ENCODE results near the gene OSBPL3. TPM values are rescaled to one million over a fixed set of nuclear protein-coding genes. Genes with fewer than 3 reads are reported as not detected.

OSBPL3 gene, protein sequence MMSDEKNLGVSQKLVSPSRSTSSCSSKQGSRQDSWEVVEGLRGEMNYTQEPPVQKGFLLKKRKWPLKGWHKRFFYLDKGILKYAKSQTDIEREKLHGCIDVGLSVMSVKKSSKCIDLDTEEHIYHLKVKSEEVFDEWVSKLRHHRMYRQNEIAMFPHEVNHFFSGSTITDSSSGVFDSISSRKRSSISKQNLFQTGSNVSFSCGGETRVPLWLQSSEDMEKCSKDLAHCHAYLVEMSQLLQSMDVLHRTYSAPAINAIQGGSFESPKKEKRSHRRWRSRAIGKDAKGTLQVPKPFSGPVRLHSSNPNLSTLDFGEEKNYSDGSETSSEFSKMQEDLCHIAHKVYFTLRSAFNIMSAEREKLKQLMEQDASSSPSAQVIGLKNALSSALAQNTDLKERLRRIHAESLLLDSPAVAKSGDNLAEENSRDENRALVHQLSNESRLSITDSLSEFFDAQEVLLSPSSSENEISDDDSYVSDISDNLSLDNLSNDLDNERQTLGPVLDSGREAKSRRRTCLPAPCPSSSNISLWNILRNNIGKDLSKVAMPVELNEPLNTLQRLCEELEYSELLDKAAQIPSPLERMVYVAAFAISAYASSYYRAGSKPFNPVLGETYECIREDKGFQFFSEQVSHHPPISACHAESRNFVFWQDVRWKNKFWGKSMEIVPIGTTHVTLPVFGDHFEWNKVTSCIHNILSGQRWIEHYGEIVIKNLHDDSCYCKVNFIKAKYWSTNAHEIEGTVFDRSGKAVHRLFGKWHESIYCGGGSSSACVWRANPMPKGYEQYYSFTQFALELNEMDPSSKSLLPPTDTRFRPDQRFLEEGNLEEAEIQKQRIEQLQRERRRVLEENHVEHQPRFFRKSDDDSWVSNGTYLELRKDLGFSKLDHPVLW
- 25.8 and 28.2 TPM in 2 replicates for total RNA-seq (2014; rRNA removed; shearing (Covaris generic))
- 21.8 and 24.2 TPM in 2 replicates for polyA plus RNA-seq (2016; fragmentation: Nextera tagmentation; extraction: Ambion mirVana)

DNA sequence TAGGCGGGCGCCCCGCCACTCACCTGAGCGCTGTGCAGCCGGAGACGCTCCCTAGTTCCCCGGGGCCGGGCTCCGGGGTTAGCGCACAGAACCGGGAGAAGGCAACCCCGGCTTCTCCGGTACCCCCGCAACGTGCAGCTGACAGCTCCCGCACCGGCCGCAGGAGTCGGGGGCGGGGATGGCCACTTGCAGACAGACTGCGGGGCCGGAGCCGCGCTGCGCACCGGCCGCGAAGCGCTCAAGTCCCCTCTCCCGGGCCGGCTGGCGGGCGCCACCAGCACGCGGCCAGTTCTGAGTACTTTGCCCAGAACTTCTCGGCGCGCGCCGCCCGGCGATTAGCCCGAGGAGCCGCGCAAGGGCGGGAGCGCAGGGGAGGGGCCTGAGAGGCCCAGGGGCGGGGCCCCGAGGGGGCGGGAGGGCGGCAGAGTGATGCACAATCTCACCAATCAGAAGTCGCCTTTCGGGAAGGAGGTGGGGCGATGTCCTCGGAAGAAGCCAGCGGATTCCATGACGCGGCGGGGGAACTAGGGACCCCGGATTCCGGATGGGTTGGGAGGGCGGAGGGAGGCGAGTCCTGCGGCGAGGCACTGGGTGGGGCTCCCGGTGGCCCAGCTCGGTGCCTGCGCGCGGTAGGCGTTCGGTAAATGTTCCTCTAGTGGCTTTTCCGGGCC, at the start of gene OSBPL3:
OSBPL3 (minus strand) TSS at position 316 of the 671 bp plus-strand sequence. CDS start 87,706 bp downstream, outside the sequence.
- Histone ChIP-seq H4K20me1 (ENCODE audit: insufficient read depth) (no peaks in the 10 kb centered on the region), H3K79me2 (ENCODE audit: insufficient read depth) (peaks cover 49% of the 10 kb centered on the region), H3K4me1 (ENCODE audit: insufficient read depth) (peaks cover 41% of the 10 kb centered on the region), H3K27ac (peak within 1 kb of the TSS; percentile 94), H3K27me3 (replicated peaks; ENCODE audit: insufficient read depth) (no peaks in the 10 kb centered on the region), H3K9me3 (ENCODE audit: low read depth) (no peaks in the 10 kb centered on the region), H3K4me2 (ENCODE audit: unreplicated experiment) (peak within 1 kb of the TSS; percentile 89), H2AFZ (peak within 1 kb of the TSS; percentile 94), H3K36me3 (ENCODE audit: low read depth) (no peaks in the 10 kb centered on the region), H3K4me3 (peak within 1 kb of the TSS; percentile 95), H3F3A (ENCODE audit: insufficient read depth) (peaks cover 38% of the 10 kb centered on the region), H3K9me2 (ENCODE audit: insufficient read depth) (no peaks in the 10 kb centered on the region), H3K9ac (peak within 1 kb of the TSS; percentile 93)
- in situ Hi-C loops (cut with MboI), result loop anchor here (10.0 kb wide), 1 partner anchor 85 kb away; no protein-coding TSS in a partner anchor
- 1 to 2% methylated on average over 58 to 64 of the region's 73 CpGs for WGBS, 2 experiments (ENCODE audit: low coverage in 1 of 2, low lambda C conversion rate in 2 of 2, missing lambda C conversion rate in 2 of 2)
- peak; percentile 97 for DNase-seq
- TF ChIP-seq EZH2 (IDR thresholded peaks at IDR 0.05; ENCODE audit: insufficient read depth, poor library complexity, severe bottlenecking) (no peak), EZH2phosphoT487 (IDR thresholded peaks at IDR 0.05; ENCODE audit: insufficient read depth, low read depth) (no peak)

DNA sequence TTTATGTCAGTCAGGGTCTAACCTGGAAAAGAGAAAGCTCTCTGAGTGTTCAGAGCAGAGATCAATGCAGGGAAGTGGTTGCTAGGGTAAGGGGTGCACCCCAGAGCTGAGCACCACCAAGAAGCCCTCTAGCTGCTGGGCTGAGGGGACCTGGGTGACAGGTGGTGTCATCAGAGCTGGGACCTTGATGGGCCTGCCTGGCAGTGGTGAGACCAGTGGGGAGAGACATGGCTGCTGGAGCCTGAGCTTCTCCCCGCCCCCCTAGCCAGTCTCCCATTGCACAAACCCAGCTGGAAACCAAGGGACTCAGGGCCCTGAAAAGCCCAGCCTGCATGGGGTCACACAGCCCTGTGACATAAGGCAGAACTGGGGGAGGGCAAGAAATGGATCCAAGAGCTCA, 49.1 kb upstream of the OSBPL3 start:
- H3K4me3 ChIP-seq, result no peak overlapping the region
- 75 to 91% methylated on average over 1 of the region's 1 CpG for WGBS, 2 experiments (ENCODE audit: low coverage in 1 of 2, low lambda C conversion rate in 2 of 2, missing lambda C conversion rate in 2 of 2)
- H3K9ac ChIP-seq, result no peak overlapping the region
- DNase-seq, result no peak
- peaks cover 27% of the 10 kb centered on the region for H3F3A ChIP-seq (ENCODE audit: insufficient read depth)
- no peaks in the 10 kb centered on the region for H4K20me1 ChIP-seq (ENCODE audit: insufficient read depth)
- H3K9me3 ChIP-seq (ENCODE audit: low read depth), result no peaks in the 10 kb centered on the region
- TF ChIP-seq EZH2 (IDR thresholded peaks at IDR 0.05; ENCODE audit: insufficient read depth, poor library complexity, severe bottlenecking) (no peak), EZH2phosphoT487 (IDR thresholded peaks at IDR 0.05; ENCODE audit: insufficient read depth, low read depth) (no peak)
- in situ Hi-C loops (cut with MboI), result no loop called here
- H3K79me2 ChIP-seq (ENCODE audit: insufficient read depth), result no peaks in the 10 kb centered on the region
- peak overlapping the region; percentile 67 for H3K27ac ChIP-seq
- H3K4me1 ChIP-seq (ENCODE audit: insufficient read depth), result peaks cover 58% of the 10 kb centered on the region
- H3K36me3 ChIP-seq (ENCODE audit: low read depth), result no peaks in the 10 kb centered on the region
- peak overlapping the region; percentile 9 for H3K4me2 ChIP-seq (ENCODE audit: unreplicated experiment)
- 0 out of 2 replicates have a peak overlapping the region, but pooled peaks have one; percentile 67 for H2AFZ ChIP-seq
- H3K9me2 ChIP-seq (ENCODE audit: insufficient read depth), result no peaks in the 10 kb centered on the region
- H3K27me3 ChIP-seq (replicated peaks; ENCODE audit: insufficient read depth), result no peaks in the 10 kb centered on the region

DNA sequence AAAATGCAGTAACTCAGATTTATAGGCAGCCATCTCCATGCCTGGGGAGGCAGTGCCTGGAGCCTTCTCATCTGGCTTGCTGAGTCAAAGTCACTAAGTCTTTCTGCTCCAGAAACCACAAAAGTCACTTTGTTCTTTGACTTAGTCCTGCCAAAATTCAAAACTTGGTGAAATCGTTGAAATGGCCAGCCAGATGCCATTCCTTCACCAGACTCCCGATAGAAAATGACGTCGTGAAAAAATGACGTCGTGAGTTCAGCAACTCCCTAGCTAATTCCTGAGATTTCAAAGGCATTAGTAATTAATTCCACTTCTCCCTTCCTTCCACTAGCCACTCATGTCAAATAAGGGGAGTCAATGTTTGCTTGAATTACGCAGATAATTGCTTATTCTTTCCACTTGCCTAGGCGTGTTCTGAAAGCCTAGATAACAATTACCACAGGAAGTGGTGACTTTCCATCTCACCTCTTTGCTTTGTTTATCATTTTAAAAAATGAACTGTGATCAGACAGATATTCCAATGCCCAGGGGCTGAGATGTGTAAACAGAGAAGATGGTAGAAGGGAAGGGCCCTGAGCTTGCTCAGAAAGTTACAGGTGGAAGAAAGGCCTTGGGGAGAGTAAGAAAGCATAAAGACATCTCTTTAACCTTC, 48.5 kb upstream of the OSBPL3 start:
- peak overlapping the region; percentile 14; the same call in 1 of the 2 replicates for H3K9ac ChIP-seq
- in situ Hi-C loops (cut with MboI), result no loop called here
- peak overlapping the region; percentile 9 for H3K4me2 ChIP-seq (ENCODE audit: unreplicated experiment)
- H3K27me3 ChIP-seq (replicated peaks; ENCODE audit: insufficient read depth), result no peaks in the 10 kb centered on the region
- 24 to 33% methylated on average over 8 of the region's 8 CpGs for WGBS, 2 experiments (ENCODE audit: low coverage in 1 of 2, low lambda C conversion rate in 2 of 2, missing lambda C conversion rate in 2 of 2)
- no peaks in the 10 kb centered on the region for H3K79me2 ChIP-seq (ENCODE audit: insufficient read depth)
- peak overlapping the region; percentile 67 for H3K27ac ChIP-seq
- H3K4me3 ChIP-seq, result no peak overlapping the region
- peaks cover 29% of the 10 kb centered on the region for H3F3A ChIP-seq (ENCODE audit: insufficient read depth)
- H3K9me2 ChIP-seq (ENCODE audit: insufficient read depth), result peaks cover under 1% of the 10 kb centered on the region; the same call in 1 of the 2 replicates
- H3K36me3 ChIP-seq (ENCODE audit: low read depth), result no peaks in the 10 kb centered on the region
- H4K20me1 ChIP-seq (ENCODE audit: insufficient read depth), result no peaks in the 10 kb centered on the region
- peak; percentile 78 for DNase-seq
- H3K9me3 ChIP-seq (ENCODE audit: low read depth), result no peaks in the 10 kb centered on the region
- no peak for TF ChIP-seq EZH2 (IDR thresholded peaks at IDR 0.05; ENCODE audit: insufficient read depth, poor library complexity, severe bottlenecking)
- no peak for TF ChIP-seq EZH2phosphoT487 (IDR thresholded peaks at IDR 0.05; ENCODE audit: insufficient read depth, low read depth)
- H2AFZ ChIP-seq, result peak overlapping the region; percentile 67
- H3K4me1 ChIP-seq (ENCODE audit: insufficient read depth), result peaks cover 56% of the 10 kb centered on the region

Measured in GM23248 (cell line).